ENCODE measurements around the gene ACBD6.

- TF ChIP-seq TAF1 (IDR thresholded peaks at IDR 0.05; ENCODE audit: borderline replicate concordance, insufficient read depth, low read length), result no peak
- no peak for TF ChIP-seq POLR2AphosphoS5 (IDR thresholded peaks at IDR 0.05; ENCODE audit: low read depth, low read length)
- TF ChIP-seq REST (IDR thresholded peaks at IDR 0.05; ENCODE audit: insufficient read depth in 1 of 2, low read depth in 2 of 2, low read length in 2 of 2), result no peak
These were observed 22.0 kb upstream of the ACBD6 start for GRCh38 chr1:180524160-180524914.
